Ishikawa (cell line): ENCODE measurements around the gene PARD3B.
A peak's percentile ranks its signal among the peaks of the same experiment; 100 is the strongest.

Source experiments
- CEBPB ChIP-seq: IDR thresholded peaks from 2 replicates; pipeline ENCODE4 v1.6.1; 2012
- CREB1 ChIP-seq: IDR thresholded peaks from 2 replicates; pipeline ENCODE4 v1.6.1; 2012; ENCODE audit warnings: low read depth
- EGR1 ChIP-seq: IDR thresholded peaks from 2 replicates; pipeline ENCODE4 v1.6.1; 2012
- EP300 ChIP-seq: IDR thresholded peaks from 2 replicates; pipeline ENCODE4 v1.6.1; 2012; ENCODE audit warnings: borderline replicate concordance
- FOXM1 ChIP-seq: IDR thresholded peaks from 2 replicates; pipeline ENCODE4 v1.6.1; 2012; ENCODE audit warnings: low read depth, borderline replicate concordance
- MAX ChIP-seq: IDR thresholded peaks from 2 replicates; pipeline ENCODE4 v1.6.1; 2012
- NFIC ChIP-seq: IDR thresholded peaks from 2 replicates; pipeline ENCODE4 v1.6.1; 2012
- RAD21 ChIP-seq: IDR thresholded peaks from 2 replicates; pipeline ENCODE4 v1.6.1; 2012; ENCODE audit warnings: low read depth
- TAF1 ChIP-seq: IDR thresholded peaks from 2 replicates; pipeline ENCODE4 v1.6.1; 2012; ENCODE audit warnings: low read depth, mild to moderate bottlenecking
- TCF12 ChIP-seq: IDR thresholded peaks from 2 replicates; pipeline ENCODE4 v1.6.1; 2012; ENCODE audit warnings: low read depth
- TEAD4 ChIP-seq: IDR thresholded peaks from 2 replicates; pipeline ENCODE4 v1.6.1; 2012
- USF1 ChIP-seq: IDR thresholded peaks from 2 replicates; pipeline ENCODE4 v1.6.1; 2012
- YY1 ChIP-seq: IDR thresholded peaks from 2 replicates; pipeline ENCODE4 v1.6.1; 2012; ENCODE audit warnings: low read depth
- ZBTB7A ChIP-seq: IDR thresholded peaks from 2 replicates; pipeline ENCODE4 v1.6.1; 2012; ENCODE audit warnings: low read depth
- TF ChIP-seq, protein P1 (sequence below): IDR thresholded peaks from 2 replicates; pipeline ENCODE4 v1.6.1; 2012; ENCODE audit warnings: low read depth, mild to moderate bottlenecking

The PARD3B gene

DNA sequence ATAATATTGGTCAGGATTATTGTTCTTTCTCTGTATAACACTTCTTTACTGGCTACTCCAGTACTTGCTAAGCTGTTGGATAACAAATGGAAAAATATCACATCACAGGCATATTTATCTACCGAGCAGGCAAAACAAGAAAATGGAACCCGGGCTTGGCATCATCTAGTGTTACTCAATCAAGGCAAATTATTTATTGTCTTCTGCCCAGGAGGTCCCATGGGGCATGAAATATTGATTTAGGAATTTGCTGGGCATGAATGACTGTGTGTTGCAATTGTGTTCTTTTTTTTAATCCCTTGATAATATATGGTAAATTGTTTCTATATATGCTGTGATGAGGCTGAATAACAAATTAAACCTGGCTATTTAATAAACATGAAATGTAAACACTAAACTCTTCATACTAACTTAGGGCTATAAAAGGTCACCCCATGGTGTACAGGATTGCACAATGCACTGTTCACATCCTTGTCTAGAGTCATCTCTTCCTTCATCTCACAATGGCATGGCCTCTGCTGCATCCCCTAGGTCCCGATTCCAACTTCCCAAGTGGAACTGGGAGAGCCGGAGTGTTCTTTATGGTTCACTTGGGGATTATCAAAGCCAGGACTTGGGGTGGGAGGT is 2.2 kb upstream of the PARD3B start:
- TF ChIP-seq RAD21, result no peak
- peak; percentile 31; the same call in 1 of the 2 replicates for TF ChIP-seq CEBPB

DNA sequence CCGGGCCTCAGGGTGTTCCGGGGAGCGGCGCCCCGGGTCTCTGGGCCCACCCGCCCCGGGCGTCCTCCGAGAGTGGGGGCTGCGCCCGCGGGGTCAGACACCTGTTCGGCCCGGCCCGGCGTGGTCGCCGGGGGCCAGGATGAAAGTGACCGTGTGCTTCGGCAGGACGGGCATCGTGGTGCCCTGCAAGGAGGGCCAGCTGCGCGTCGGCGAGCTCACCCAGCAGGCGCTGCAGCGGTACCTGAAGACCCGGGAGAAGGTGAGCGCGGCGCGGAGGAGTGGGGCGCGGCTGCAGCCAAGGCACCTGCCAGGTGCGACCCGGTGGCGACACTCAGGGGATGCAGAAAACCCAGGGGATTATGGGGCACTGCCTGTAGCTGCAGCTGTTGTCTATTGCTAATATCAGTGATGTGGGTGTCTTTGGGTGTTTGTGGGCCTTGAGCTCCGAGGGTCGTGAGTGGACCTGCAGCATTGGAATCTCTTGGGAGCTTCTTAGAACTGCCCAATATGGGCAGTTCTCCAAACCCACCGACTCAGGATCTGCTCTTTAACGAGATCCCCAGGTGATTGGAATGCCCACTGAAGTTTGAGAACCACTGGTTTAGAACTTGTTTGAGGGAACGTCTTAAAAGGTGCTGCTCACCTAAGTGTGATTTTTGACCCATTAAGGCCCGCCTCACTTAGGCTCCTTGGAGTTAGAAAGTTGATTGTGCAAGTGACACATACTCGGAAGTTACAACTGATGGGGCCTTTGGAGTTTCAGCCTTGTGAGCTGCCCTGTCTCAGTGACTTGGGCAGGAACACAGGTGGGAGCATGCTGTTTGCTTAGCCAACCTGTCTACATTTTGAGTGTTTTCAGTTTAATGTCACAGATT is 823 bp downstream of the PARD3B start:
- TF ChIP-seq MAX (peak; percentile 72), EP300 (no peak), CEBPB (peak; percentile 58)

GRCh38 chr2:204550751-204551511 is 5.7 kb downstream of the PARD3B start:
- TF ChIP-seq YY1 (no peak), USF1 (no peak), CREB1 (no peak), CEBPB (no peak), FOXM1 (no peak), NFIC (no peak), ZBTB7A (no peak), MAX (no peak)

DNA sequence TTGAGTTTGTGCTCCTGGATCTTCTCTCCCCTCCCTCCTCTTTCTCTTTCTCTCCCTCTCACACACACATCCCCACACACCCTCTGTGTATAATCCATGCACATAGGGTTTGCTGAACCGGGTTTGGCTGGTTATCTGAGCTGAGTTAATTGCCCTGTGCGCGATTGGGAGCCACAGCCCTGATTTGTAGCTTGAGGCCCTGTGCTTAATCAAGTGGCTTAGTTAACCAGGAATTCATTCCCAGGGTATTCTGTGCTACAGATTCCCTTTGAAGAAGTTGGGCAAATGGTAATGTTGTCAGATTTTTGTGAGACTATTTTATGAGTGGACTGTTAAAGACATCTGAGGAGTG is 6.2 kb downstream of the PARD3B start:
- TF ChIP-seq YY1 (no peak), CREB1 (no peak)

DNA sequence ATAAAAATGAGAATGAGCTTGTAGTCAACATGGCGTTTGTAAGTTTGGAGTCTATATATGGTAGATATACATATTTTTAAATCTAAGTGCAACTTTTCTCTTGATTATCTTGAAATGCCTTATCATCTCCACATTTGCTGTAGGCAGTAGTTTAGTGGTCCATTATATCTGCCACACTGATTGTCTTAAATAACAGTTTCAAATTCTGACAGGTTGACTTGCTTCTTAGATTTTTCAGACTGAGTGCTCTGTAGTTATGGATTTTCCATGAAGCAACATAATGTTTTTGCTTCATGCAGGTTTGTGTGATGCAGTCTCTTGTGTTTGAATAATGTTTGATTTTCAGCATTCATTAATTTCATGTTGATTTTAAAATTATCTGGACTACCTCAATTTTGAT is 12.3 kb downstream of the PARD3B start:
- TF ChIP-seq FOXM1, result no peak
- TF ChIP-seq TAF1, result no peak
- TF ChIP-seq USF1, result no peak
- TF ChIP-seq NFIC, result no peak
- no peak for TF ChIP-seq EP300
- no peak for TF ChIP-seq ZBTB7A
- no peak for TF ChIP-seq CREB1
- TF ChIP-seq EGR1, result no peak
- TF ChIP-seq, protein P1, sequence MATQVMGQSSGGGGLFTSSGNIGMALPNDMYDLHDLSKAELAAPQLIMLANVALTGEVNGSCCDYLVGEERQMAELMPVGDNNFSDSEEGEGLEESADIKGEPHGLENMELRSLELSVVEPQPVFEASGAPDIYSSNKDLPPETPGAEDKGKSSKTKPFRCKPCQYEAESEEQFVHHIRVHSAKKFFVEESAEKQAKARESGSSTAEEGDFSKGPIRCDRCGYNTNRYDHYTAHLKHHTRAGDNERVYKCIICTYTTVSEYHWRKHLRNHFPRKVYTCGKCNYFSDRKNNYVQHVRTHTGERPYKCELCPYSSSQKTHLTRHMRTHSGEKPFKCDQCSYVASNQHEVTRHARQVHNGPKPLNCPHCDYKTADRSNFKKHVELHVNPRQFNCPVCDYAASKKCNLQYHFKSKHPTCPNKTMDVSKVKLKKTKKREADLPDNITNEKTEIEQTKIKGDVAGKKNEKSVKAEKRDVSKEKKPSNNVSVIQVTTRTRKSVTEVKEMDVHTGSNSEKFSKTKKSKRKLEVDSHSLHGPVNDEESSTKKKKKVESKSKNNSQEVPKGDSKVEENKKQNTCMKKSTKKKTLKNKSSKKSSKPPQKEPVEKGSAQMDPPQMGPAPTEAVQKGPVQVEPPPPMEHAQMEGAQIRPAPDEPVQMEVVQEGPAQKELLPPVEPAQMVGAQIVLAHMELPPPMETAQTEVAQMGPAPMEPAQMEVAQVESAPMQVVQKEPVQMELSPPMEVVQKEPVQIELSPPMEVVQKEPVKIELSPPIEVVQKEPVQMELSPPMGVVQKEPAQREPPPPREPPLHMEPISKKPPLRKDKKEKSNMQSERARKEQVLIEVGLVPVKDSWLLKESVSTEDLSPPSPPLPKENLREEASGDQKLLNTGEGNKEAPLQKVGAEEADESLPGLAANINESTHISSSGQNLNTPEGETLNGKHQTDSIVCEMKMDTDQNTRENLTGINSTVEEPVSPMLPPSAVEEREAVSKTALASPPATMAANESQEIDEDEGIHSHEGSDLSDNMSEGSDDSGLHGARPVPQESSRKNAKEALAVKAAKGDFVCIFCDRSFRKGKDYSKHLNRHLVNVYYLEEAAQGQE, result no peak
- no peak for TF ChIP-seq TCF12
- TF ChIP-seq MAX, result no peak
- TF ChIP-seq CEBPB, result no peak
- TF ChIP-seq RAD21, result no peak
- no peak for TF ChIP-seq YY1
- TF ChIP-seq TEAD4, result no peak

DNA sequence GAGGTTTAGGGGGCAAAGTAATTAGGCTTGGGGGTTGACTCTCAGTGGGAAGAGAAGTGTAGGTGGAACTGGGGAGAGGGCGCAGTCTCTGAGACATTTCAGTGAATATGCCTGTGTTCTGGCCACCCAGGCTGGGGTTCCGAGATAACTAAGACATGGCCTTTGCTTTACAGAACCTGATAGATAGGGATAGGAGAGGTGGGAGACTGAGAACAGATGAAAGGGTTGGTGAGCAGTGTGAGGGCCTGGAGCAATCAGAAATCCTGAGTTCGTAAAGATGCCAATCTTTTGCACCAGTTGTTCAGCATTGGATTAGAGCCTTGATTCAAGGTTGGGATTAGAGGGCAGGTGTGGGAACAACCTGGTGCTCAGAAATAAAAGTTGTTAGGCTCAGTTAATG is 15.6 kb downstream of the PARD3B start:
- TF ChIP-seq TAF1, result no peak
- no peak for TF ChIP-seq CEBPB
- TF ChIP-seq TCF12, result no peak
- no peak for TF ChIP-seq MAX
- TF ChIP-seq, protein P1, result no peak
- TF ChIP-seq CREB1, result no peak
